DLD1 (cell line): ENCODE data around the gene NDUFAF2.
"Not testable (repeated sequence)": the region's sequence is repeated elsewhere in the genome, so short reads cannot be mapped to it uniquely, and the experiment has no call there.

Experiments used
- in situ Hi-C: cut with HindIII; loops from 2 replicates; pipeline ENCODE4 v1.10.0; 2017; ENCODE audit warnings: low sequenced_read_pairs

The NDUFAF2 gene

DNA sequence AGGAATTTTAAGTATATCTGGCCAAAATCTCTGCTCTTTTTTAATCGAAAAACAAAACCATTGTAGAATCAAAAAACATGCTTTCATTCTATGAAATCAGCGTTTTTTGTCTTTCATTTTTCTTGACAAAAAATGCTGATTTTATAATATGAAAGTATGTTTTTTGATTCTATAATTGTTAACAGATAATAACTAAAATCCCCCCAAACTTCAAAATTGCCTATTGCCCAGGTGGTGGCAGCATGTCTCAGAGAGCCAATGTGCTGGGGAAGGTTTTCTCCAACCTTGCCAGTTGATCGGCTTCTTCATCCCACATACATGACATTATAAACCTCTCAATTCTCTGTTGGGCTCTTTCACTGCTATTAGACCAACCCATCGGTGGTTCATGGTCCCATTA is 222.4 kb downstream of the NDUFAF2 start:
- in situ Hi-C loops = no loop called here

DNA sequence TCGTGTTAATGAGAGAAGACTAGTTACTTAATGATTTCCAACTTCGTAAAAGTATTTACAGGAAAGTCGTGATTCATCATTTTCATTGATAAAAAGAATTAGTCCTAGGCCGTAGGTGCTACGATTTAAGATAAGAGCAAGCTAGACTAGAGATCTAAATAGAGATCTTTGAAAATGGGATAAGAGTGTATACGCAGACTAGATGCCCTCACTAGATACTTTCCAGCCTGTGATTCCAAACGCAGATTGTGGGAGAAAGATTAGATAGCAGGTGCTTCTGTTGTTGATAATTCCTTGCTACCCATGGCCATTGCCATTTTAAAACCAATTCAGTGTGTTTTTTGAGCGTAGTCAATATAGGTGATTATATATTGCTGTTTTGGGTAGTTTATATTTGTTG is 223.9 kb downstream of the NDUFAF2 start:
- in situ Hi-C loops = no loop called here

DNA sequence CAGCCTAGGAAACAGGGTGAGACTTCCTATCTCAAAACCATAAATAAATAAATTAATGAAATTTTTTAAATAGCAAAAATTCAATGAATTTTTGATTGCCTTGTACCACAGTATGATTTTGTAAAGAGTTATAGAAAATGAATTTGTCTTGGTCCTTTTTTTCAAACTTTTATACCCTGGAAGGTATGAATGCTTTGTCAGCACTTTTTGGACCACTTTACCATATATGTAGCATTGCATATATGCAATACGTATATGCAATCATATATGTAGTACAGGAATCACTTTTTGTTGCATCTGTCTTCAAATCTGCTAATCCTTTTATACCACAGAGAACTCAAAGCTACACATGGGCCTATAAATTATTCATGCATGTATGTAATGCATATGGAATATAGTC is 226.5 kb downstream of the NDUFAF2 start:
- in situ Hi-C loops = no loop called here

- in situ Hi-C loops = no loop called here
These were observed 231.6 kb downstream of the NDUFAF2 start for GRCh38 chr5:61176631-61177030.

DNA sequence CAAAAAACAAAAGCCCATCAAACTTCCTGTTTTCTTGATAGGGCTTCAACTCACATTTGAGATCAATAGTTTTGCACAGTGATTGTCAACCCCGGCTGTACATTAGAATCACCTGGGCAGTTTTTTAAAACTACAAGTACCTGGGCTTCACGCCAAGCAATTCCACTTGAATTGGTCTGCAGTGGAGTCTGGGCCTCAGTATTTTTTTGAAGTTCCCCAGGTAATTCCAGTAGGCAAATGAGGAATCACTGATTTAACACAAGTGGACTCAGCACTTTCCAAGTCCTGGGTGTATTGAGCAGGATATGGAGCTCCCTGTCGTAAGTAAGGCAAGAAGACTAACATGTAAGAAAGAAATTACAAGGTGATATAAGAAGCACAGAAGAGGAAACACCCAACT is 232.1 kb downstream of the NDUFAF2 start:
- in situ Hi-C loops = no loop called here

DNA sequence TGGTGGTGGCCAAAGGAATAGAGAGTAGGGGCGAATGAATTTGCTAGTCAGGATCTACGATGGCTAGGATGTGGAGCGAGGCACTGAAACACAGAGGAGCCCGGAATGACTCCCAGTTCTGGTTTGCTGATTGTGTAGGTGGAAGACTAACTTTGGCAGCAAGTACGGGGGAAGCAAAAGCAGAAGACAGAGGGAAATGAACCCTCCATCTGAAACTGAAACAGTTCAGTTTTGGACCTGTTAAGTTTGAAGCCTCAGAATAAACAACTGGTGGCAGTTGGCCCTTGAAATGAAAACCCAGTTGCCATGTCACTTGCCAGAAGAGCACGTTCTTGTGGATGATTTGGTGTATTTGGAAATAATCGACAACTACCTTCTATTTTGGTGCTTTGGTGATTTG is 232.7 kb downstream of the NDUFAF2 start:
- in situ Hi-C loops = no loop called here

DNA sequence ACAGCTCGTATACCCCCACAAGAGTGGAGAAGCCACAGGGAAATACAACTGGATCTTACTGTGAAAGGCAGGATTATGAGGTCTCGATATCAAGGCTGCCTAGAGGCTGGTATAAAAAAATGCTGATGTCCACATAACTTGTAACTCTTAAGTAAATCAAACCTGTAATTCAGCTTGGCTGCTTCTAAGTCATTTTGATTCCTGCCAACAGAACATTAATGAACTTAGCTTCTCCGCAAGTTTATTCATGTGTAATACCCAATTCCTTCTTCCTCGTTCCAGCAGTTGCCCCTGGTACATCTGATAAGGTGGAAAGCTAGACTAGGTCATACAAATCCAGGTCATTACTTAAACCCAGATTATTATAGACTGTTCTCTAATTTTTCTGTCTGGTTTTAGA is 233.7 kb downstream of the NDUFAF2 start:
- in situ Hi-C loops = no loop called here

DNA sequence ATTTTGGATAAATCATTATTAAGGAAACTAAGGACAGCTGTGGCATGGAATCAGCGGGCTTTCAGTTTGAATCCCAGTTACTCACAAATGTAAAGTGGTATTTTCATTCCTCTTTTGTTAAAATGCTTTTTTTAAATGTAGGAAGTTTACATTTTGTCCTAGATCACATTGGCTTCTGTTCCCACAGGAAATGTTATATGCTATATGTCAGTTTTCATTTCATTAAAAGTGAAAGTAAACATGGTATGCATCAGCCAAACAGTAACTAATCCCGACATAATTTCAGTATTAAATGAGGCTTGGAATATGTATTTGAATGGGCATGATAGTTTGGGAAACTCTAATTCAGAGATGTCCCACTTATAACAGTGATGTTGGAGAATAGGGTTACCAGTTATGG is 235.9 kb downstream of the NDUFAF2 start:
- in situ Hi-C loops = no loop called here

- in situ Hi-C loops = no loop called here
These were observed 237.4 kb downstream of the NDUFAF2 start for GRCh38 chr5:61182449-61182848.

DNA sequence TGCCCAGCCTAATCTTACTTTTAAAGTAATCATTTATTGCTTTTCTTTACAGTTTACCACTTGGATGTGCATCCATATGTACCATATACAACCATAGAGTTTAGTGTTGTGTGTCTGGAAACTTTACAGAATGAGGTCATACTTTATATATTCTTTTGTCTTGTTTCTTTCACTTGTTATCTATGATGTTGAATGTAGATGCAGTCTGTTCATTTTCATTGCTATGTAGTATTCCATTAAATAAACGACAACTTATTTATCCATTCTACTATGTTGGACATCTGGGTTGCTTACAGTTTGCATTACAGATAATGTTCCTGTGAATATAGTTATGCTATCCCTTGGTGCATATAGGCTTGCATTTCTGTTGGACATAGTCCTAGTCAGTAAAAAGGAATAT is 238.5 kb downstream of the NDUFAF2 start:
- in situ Hi-C loops = no loop called here

GRCh38 chr5:61184708-61185107 is 239.7 kb downstream of the NDUFAF2 start:
- in situ Hi-C loops = no loop called here

DNA sequence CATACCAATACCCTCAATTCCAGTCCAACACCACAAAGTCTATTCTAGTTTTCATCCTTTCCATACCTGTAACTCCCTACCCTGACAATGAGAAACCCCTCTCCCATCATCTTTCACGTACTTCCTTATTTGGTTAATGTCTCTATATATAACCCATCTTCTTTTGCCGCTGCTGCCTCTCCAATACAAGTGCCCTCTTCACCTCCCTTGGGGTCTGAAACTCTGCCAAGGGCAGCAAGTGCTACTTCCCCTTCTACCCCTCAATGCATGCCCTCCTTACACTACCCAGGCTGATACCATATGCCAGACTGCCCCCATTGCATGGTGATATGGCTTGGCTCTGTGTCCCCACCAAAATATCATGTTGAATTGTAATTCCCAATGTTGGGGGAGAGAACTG is 241.6 kb downstream of the NDUFAF2 start:
- in situ Hi-C loops = no loop called here

GRCh38 chr5:61187352-61187751 is 242.3 kb downstream of the NDUFAF2 start:
- in situ Hi-C loops = not testable (repeated sequence)

- in situ Hi-C loops = not testable (repeated sequence)
These were observed 242.8 kb downstream of the NDUFAF2 start for GRCh38 chr5:61187826-61188225.

GRCh38 chr5:61198606-61199005 is 253.6 kb downstream of the NDUFAF2 start:
- in situ Hi-C loops = no loop called here

DNA sequence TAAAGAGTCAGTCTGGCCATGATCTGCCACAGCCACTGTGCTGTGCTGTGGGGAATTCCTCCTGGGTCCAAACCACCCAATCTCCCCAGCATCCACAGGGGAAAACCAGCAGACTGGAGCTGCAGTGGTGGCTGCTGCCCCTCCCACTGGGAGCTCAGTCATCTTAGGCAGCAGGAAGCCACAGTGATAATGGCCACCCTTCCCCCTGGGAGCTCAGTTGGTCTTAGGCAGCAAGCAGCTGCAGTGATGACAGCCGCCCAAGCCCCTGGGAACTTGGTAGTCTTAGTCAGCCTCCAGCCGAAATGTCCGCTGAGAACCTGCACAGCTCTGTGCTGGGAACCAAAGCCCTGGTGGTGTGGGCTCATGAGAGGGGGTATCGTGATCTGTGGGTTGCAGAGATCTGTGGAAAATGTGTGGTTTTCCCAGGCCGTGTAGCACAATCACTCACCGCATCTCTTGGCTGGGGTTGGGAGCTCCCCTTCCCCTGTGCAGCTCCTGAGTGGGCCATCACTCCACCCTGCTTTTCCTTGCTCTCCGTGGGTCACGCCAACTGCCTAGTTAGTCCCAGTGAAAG is 255.7 kb downstream of the NDUFAF2 start:
- in situ Hi-C loops = no loop called here

DNA sequence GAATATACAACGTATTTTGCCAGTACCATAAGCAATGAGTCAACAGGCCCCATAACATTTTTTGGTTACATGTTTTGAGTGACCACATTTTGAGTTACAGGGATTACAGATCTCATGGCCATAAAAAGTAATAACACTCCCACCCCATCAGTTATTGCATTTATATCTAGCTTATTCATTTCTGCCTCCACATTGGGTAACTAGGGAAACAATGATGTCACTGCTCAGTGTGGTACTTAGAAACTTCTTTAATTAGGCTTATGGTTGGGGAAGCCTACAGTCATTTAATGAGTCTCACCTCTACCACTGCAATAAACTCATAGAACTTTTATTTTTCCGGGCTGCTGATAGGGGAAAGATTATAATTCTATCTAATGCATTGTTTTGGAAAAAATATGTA is 257.2 kb downstream of the NDUFAF2 start:
- in situ Hi-C loops = no loop called here
